Adrenal gland (tissue), 12 donors: ENCODE data around the gene IGSF11. TPM values are rescaled to one million over a fixed set of nuclear protein-coding genes. Genes with fewer than 3 reads are reported as not detected.

Experiments used
- DNase-seq, 7 donors: peaks; one replicate each; pipeline ENCODE4 v3.0.0-alpha.2; 2019 to 2020
- H3K27ac ChIP-seq, 5 donors: fragments of 200-600 bp; sonication (generic) in 4 of 5; 1 replicate in 3 of 5; 2 replicates in 2 of 5; pipeline versions ENCODE4 v1.5.1 to v1.8.0; 2016 to 2020; ENCODE audit warnings: mild to moderate bottlenecking in 1 of 5
- H3K27me3 ChIP-seq: fragments of 200-600 bp; 2 replicates; pipeline ENCODE4 v1.8.0; 2021
- H3K36me3 ChIP-seq, 2 donors: fragments of 200-600 bp; replicated peaks in 1 of 2; 1 replicate in 1 of 2; 2 replicates in 1 of 2; pipeline versions ENCODE4 v1.5.1 to v1.8.0; 2018 to 2022
- H3K4me1 ChIP-seq, 2 donors: fragments of 200-600 bp; replicated peaks in 1 of 2; 1 replicate in 1 of 2; 2 replicates in 1 of 2; pipeline versions ENCODE4 v1.5.1 to v1.8.0; 2018 to 2021
- H3K4me3 ChIP-seq, 4 donors: fragments of 200-600 bp; sonication (generic) in 3 of 4; one replicate each; pipeline ENCODE4 v1.5.1; 2016 to 2018
- H3K9me3 ChIP-seq, 3 donors: fragments of 200-600 bp; sonication (generic) in 1 of 3; replicated peaks in 1 of 3; 1 replicate in 2 of 3; 2 replicates in 1 of 3; pipeline versions ENCODE4 v1.5.1 to v1.8.0; 2016 to 2021
- CTCF ChIP-seq, 6 experiments: fragments of 450-650 bp in 4 of 6; fragments of 200-600 bp in 2 of 6; sonication (generic) in 1 of 6; IDR thresholded peaks; 1 replicate in 5 of 6; 2 replicates in 1 of 6; pipeline versions ENCODE4 v1.5.1 to v1.8.0; 2016 to 2021; ENCODE audit warnings: antibody characterized with exemption in 6 of 6, mild to moderate bottlenecking in 2 of 6, moderate library complexity in 1 of 6
- POLR2A ChIP-seq, 2 donors: fragments of 450-650 bp; IDR thresholded peaks; one replicate each; pipeline ENCODE4 v1.6.1; 2017; ENCODE audit warnings: antibody characterized with exemption in 2 of 2, mild to moderate bottlenecking in 2 of 2, moderate library complexity in 1 of 2
- WGBS, 4 donors: extraction: QIAGEN DNeasy Blood & Tissue Kit in 2 of 4; methylation state at CpG; one replicate each; pipeline versions ENCODE4 v1.1.5 to v1.1.7; 2013 to 2017; 5-methylcytosine and 5-hydroxymethylcytosine counted together
- intact Hi-C, 2 donors: fragments of 100-400 bp; cut with DNase I; formaldehyde crosslinking; loops; one replicate each; pipeline versions ENCODE4 v1.14.1 to v1.15.0; 2022 to 2023
- polyA plus RNA-seq, 3 donors: library from polyadenylated mRNA; stranded (reverse); fragments of 200-250 nt in 2 of 3; fragments of 350-450 nt in 1 of 3; fragmentation: Illumina TruSeq in 1 of 3; extraction: RNeasy Lipid Tissue Mini Kit (QIAGEN cat#74804) in 1 of 3; gene quantifications; one replicate each; pipeline ENCODE4 v1.2.3, GENCODE V29; 2013 to 2014
- total RNA-seq, 9 donors: library from RNA; depleted of rRNA in 4 of 9; stranded (reverse); fragments of >200 nt in 4 of 9; fragments of 120-200 nt in 1 of 9; fragmentation: NEBNext Ultra II Directional in 1 of 9; extraction: Animal tissue kit (Norgen Biotek cat#: 25700) in 1 of 9; gene quantifications; one replicate each; pipeline versions ENCODE4 v1.1.0 to v1.2.4, GENCODE V29; 2013 to 2023
- donor health status: healthy with polysubstance abuse.
- donor health status: Bipolar disorder and iron deficiency.
- donor health status: DM: yes; HTN: yes; CAD: no.
- donor health status: DM: no; HTN: no; CAD: no.
- donor health status: DM: no; HTN: no; CAD: no.
- donor health status: DM: yes; HTN: yes; CAD: no.

IGSF11 gene
- total and polyA plus RNA-seq, 12 donors: 4.1 to 31.3 (median 16.5) TPM

GRCh38 chr3:118981494-118982134 is 53.0 kb downstream of the IGSF11 start:
- Histone ChIP-seq H3K36me3 (no peaks in the 10 kb centered on the region), H3K9me3 (peaks cover 0 to 4% (median 0%) of the 10 kb centered on the region in 3 donors), H3K4me3 (no peak overlapping the region), H3K27me3 (no peaks in the 10 kb centered on the region), H3K27ac (no peak overlapping the region), H3K4me1 (peaks cover 17 to 20% of the 10 kb centered on the region in 2 donors)
- DNase-seq: no peak
- no peak for TF ChIP-seq POLR2A (IDR thresholded peaks at IDR 0.05)
- TF ChIP-seq CTCF (IDR thresholded peaks at IDR 0.05): no peak
- WGBS, 4 donors: 88 to 95% (median 88%) methylated on average over 6 of the region's 6 CpGs
- intact Hi-C loops: no loop called here

GRCh38 chr3:118980832-118981231 is 53.8 kb downstream of the IGSF11 start:
- peaks cover 0 to 4% (median 0%) of the 10 kb centered on the region in 3 donors for H3K9me3 ChIP-seq
- no peak overlapping the region for H3K4me3 ChIP-seq
- no peaks in the 10 kb centered on the region for H3K36me3 ChIP-seq
- DNase-seq: no peak
- intact Hi-C loops: no loop called here
- H3K27me3 ChIP-seq: no peaks in the 10 kb centered on the region
- WGBS, 4 donors: 88 to 94% (median 89%) methylated on average over 2 of the region's 2 CpGs
- TF ChIP-seq CTCF (IDR thresholded peaks at IDR 0.05) (no peak), POLR2A (IDR thresholded peaks at IDR 0.05) (no peak)
- H3K27ac ChIP-seq: no peak overlapping the region
- H3K4me1 ChIP-seq: peaks cover 12 to 14% of the 10 kb centered on the region in 2 donors

GRCh38 chr3:118978393-118978758 is 56.3 kb downstream of the IGSF11 start:
- Histone ChIP-seq H3K4me3 (no peak overlapping the region), H3K9me3 (peaks cover 0 to 4% (median 0%) of the 10 kb centered on the region in 3 donors), H3K27me3 (no peaks in the 10 kb centered on the region), H3K36me3 (no peaks in the 10 kb centered on the region), H3K4me1 (no peaks in the 10 kb centered on the region), H3K27ac (no peak overlapping the region)
- WGBS, 4 donors: 93 to 97% (median 95%) methylated on average over 4 to 5 of the region's 5 CpGs
- TF ChIP-seq CTCF (IDR thresholded peaks at IDR 0.05) (no peak), POLR2A (IDR thresholded peaks at IDR 0.05) (no peak)
- intact Hi-C loops: no loop called here
- no peak for DNase-seq

GRCh38 chr3:118977671-118978392 is 56.8 kb downstream of the IGSF11 start:
- TF ChIP-seq CTCF (IDR thresholded peaks at IDR 0.05) (no peak), POLR2A (IDR thresholded peaks at IDR 0.05) (no peak)
- no peak for DNase-seq
- Histone ChIP-seq H3K4me1 (no peaks in the 10 kb centered on the region), H3K36me3 (no peaks in the 10 kb centered on the region), H3K9me3 (peaks cover 0 to 4% (median 0%) of the 10 kb centered on the region in 3 donors), H3K27me3 (no peaks in the 10 kb centered on the region), H3K4me3 (no peak overlapping the region), H3K27ac (no peak overlapping the region)
- 90 to 96% (median 92%) methylated on average over 7 to 8 of the region's 8 CpGs for WGBS, 4 donors
- intact Hi-C loops: no loop called here
